H9 (cell line): Measurements from ENCODE around the gene TNPO3. TPM values are rescaled to one million over a fixed set of nuclear protein-coding genes. Genes with fewer than 3 reads are reported as not detected.
"Not testable (repeated sequence)": the region's sequence is repeated elsewhere in the genome, so short reads cannot be mapped to it uniquely, and the experiment has no call there.

Experiments used
- DNase-seq: peaks from one replicate; pipeline ENCODE4 v3.0.0-alpha.2; 2017
- H2AFZ ChIP-seq: one replicate; pipeline ENCODE4 v1.6.1; 2013; ENCODE audit warnings: mild to moderate bottlenecking, low read length, control low read depth, moderate library complexity
- H2AK5ac ChIP-seq: 2 replicates; pipeline ENCODE4 v1.6.1; 2013; ENCODE audit warnings: low read length, control low read depth, mixed read lengths; ENCODE audit not compliant: insufficient read length
- H2BK120ac ChIP-seq: one replicate; pipeline ENCODE4 v1.6.1; 2013; ENCODE audit warnings: low read depth, mild to moderate bottlenecking, low read length, control low read depth, inconsistent platforms; ENCODE audit not compliant: poor library complexity, severe bottlenecking
- H2BK12ac ChIP-seq: 2 replicates; pipeline ENCODE4 v1.6.1; 2013; ENCODE audit warnings: low read length, control low read depth, mixed read lengths, low read depth; ENCODE audit not compliant: insufficient read length
- H2BK15ac ChIP-seq: 2 replicates; pipeline ENCODE4 v1.6.1; 2013; ENCODE audit warnings: low read depth, low read length, control low read depth
- H2BK20ac ChIP-seq: one replicate; pipeline ENCODE4 v1.6.1; 2013; ENCODE audit warnings: low read depth, mild to moderate bottlenecking, low read length, control low read depth, inconsistent platforms; ENCODE audit not compliant: poor library complexity, severe bottlenecking
- H2BK5ac ChIP-seq: 2 replicates; pipeline ENCODE4 v1.6.1; 2013; ENCODE audit warnings: low read length, control low read depth, mixed read lengths; ENCODE audit not compliant: insufficient read length
- H3K14ac ChIP-seq: 2 replicates; pipeline ENCODE4 v1.6.1; 2013; ENCODE audit warnings: low read length, control low read depth; ENCODE audit not compliant: insufficient read depth
- H3K18ac ChIP-seq: 2 replicates; pipeline ENCODE4 v1.6.1; 2013; ENCODE audit warnings: low read depth, mild to moderate bottlenecking, mixed read lengths, low read length, control low read depth; ENCODE audit not compliant: insufficient read length
- H3K23ac ChIP-seq: 2 replicates; pipeline ENCODE4 v1.6.1; 2013; ENCODE audit warnings: low read length, control low read depth, mixed read lengths, low read depth; ENCODE audit not compliant: insufficient read length
- H3K23me2 ChIP-seq: 2 replicates; pipeline ENCODE4 v1.6.1; 2013; ENCODE audit warnings: low read depth, mild to moderate bottlenecking, mixed read lengths, low read length, control low read depth; ENCODE audit not compliant: insufficient read length, poor library complexity, severe bottlenecking
- H3K27ac ChIP-seq: 2 replicates; pipeline ENCODE4 v1.5.1; 2013; ENCODE audit warnings: low read length, control low read depth, mixed read lengths, low read depth; ENCODE audit not compliant: insufficient read length
- H3K27me3 ChIP-seq: 2 replicates; pipeline ENCODE4 v1.6.1; 2013; ENCODE audit warnings: low read length, control low read depth, inconsistent platforms; ENCODE audit not compliant: insufficient read depth
- H3K4ac ChIP-seq: 2 replicates; pipeline ENCODE4 v1.6.1; 2013; ENCODE audit warnings: low read depth, mild to moderate bottlenecking, control low read depth, inconsistent platforms, low read length, moderate library complexity
- H3K4me1 ChIP-seq: 2 replicates; pipeline ENCODE4 v1.6.1; 2013; ENCODE audit warnings: low read length, control low read depth, inconsistent platforms; ENCODE audit not compliant: insufficient read depth
- H3K4me2 ChIP-seq: 2 replicates; pipeline ENCODE4 v1.6.1; 2013; ENCODE audit warnings: low read length, control low read depth, mixed read lengths; ENCODE audit not compliant: insufficient read length, insufficient read depth
- H3K56ac ChIP-seq: 2 replicates; pipeline ENCODE4 v1.6.1; 2013; ENCODE audit warnings: low read depth, mild to moderate bottlenecking, mixed read lengths, low read length, control low read depth; ENCODE audit not compliant: insufficient read length
- H3K79me1 ChIP-seq: 2 replicates; pipeline ENCODE4 v1.6.1; 2013; ENCODE audit warnings: low read depth, mild to moderate bottlenecking, moderate library complexity, low read length, control low read depth, inconsistent platforms; ENCODE audit not compliant: insufficient read depth, poor library complexity, severe bottlenecking
- H3K79me2 ChIP-seq: 2 replicates; pipeline ENCODE4 v1.6.1; 2013; ENCODE audit warnings: low read length, control low read depth, inconsistent platforms; ENCODE audit not compliant: insufficient read depth
- H3K9ac ChIP-seq: 2 replicates; pipeline ENCODE4 v1.6.1; 2013; ENCODE audit warnings: low read length, control low read depth, mixed read lengths; ENCODE audit not compliant: insufficient read length; ENCODE audit errors: extremely low read depth
- H3K9me3 ChIP-seq: one replicate; pipeline ENCODE4 v1.6.1; 2013; ENCODE audit warnings: low read depth, low read length, inconsistent platforms; ENCODE audit not compliant: control insufficient read depth
- H3T11ph ChIP-seq: one replicate; pipeline ENCODE4 v1.6.1; 2013; ENCODE audit warnings: mild to moderate bottlenecking, low read length, control low read depth, inconsistent platforms
- H4K20me1 ChIP-seq: one replicate; pipeline ENCODE4 v1.6.1; 2013; ENCODE audit not compliant: control insufficient read depth, insufficient read length, insufficient read depth
- H4K5ac ChIP-seq: 2 replicates; pipeline ENCODE4 v1.6.1; 2013; ENCODE audit warnings: low read depth, mild to moderate bottlenecking, mixed read lengths, low read length, control low read depth; ENCODE audit not compliant: insufficient read length
- H4K8ac ChIP-seq: replicated peaks from 2 replicates; pipeline ENCODE4 v1.6.1; 2013; ENCODE audit warnings: low read length, control low read depth, mixed read lengths, low read depth; ENCODE audit not compliant: insufficient read length
- H4K91ac ChIP-seq: 2 replicates; pipeline ENCODE4 v1.6.1; 2013; ENCODE audit warnings: low read depth, mild to moderate bottlenecking, moderate library complexity, mixed read lengths, low read length, control low read depth; ENCODE audit not compliant: insufficient read length
- H3K27ac Mint-ChIP-seq, 3 experiments: 2 replicates in 2 of 3; 3 replicates in 1 of 3; pipeline ENCODE4 v1.8.0; 2020 to 2021; ENCODE audit warnings: mixed read lengths in 3 of 3, mild to moderate bottlenecking in 1 of 3, moderate library complexity in 1 of 3
- H3K27me3 Mint-ChIP-seq: 2 replicates; pipeline ENCODE4 v1.8.0; 2021; ENCODE audit warnings: low read depth, mild to moderate bottlenecking, moderate library complexity, mixed read lengths
- H3K36me3 Mint-ChIP-seq, 3 experiments: 2 replicates in 2 of 3; 3 replicates in 1 of 3; pipeline ENCODE4 v1.8.0; 2020 to 2021; ENCODE audit warnings: low read depth in 3 of 3, mixed read lengths in 3 of 3; ENCODE audit not compliant: insufficient read depth in 1 of 3
- H3K4me1 Mint-ChIP-seq, 2 experiments: 2 replicates each; pipeline ENCODE4 v1.8.0; 2020; ENCODE audit warnings: mixed read lengths in 2 of 2
- H3K4me3 Mint-ChIP-seq, 2 experiments: 2 replicates in 1 of 2; 3 replicates in 1 of 2; pipeline ENCODE4 v1.8.0; 2020 to 2021; ENCODE audit warnings: mild to moderate bottlenecking in 2 of 2, mixed read lengths in 2 of 2, moderate library complexity in 1 of 2
- H3K9me3 Mint-ChIP-seq, 2 experiments: 2 replicates in 1 of 2; 3 replicates in 1 of 2; pipeline ENCODE4 v1.8.0; 2020; ENCODE audit warnings: mild to moderate bottlenecking in 2 of 2, mixed read lengths in 2 of 2, moderate library complexity in 1 of 2
- WGBS: extraction: QIAGEN DNeasy Blood & Tissue Kit; methylation state at CpG from one replicate; pipeline ENCODE4 v1.1.7; 2013; ENCODE audit warnings: missing lambda C conversion rate, low lambda C conversion rate, mixed read lengths; ENCODE audit not compliant: insufficient read length; ENCODE audit errors: extremely low coverage; 5-methylcytosine and 5-hydroxymethylcytosine counted together
- total RNA-seq: library from RNA; stranded (reverse); gene quantifications from 2 replicates; pipeline ENCODE4 v1.2.1, GENCODE V29; 2021
- TF ChIP-seq, protein P1 (sequence below): fragments of 200-600 bp; sonication (generic); conservative IDR thresholded peaks from 3 replicates; pipeline ENCODE4 v1.8.0; 2021; ENCODE audit warnings: antibody characterized with exemption, mild to moderate bottlenecking

TNPO3 gene
- total RNA-seq, 1 experiment from 2014 or later = 90.1 TPM

DNA sequence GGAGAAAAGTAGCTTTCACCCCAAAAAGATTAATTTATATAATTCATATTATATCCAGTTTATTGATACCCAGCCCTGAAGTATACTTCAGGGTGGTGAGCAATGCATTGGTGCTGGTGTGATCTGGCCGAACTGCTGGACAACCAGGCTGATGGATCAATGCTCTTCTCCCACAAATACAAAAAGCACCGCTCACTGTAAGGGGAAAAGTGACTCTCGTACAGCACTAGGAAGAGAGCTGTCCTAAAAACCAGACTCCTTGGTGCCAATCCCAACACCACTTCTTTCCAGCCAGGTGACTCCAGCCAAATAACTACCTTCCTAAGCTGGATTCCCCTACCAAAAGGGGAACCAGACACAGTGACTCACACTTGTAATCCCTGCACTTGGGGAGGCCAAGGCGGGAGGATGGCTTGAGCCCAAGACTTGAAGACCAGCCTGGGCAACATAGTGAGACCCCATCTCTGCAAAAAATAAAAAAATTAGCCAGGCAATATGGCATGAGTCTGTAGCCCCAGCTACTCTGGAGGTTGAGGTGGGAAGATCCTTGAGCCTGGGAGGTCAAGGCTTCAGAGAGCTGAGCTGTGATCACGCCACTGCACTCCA, 13.1 kb upstream of the TNPO3 start:
- DNase-seq = no peak
- H3K4me2 ChIP-seq = no peak overlapping the region
- Mint-ChIP-seq H3K4me3 (no peak overlapping the region), H3K36me3 (no peaks in the 10 kb centered on the region; a peak in 1 of 7 replicates), H3K27ac (peak overlapping the region in 1 of 3 experiments; percentile 40; a peak in 1 of 7 replicates), H3K4me1 (peaks cover 18% of the 10 kb centered on the region in 2 experiments), H3K9me3 (peaks cover 2 to 3% of the 10 kb centered on the region in 2 experiments; a peak in 3 of 5 replicates), H3K27me3 (no peaks in the 10 kb centered on the region; the same call in 1 of the 2 replicates)
- TF ChIP-seq, protein P1, sequence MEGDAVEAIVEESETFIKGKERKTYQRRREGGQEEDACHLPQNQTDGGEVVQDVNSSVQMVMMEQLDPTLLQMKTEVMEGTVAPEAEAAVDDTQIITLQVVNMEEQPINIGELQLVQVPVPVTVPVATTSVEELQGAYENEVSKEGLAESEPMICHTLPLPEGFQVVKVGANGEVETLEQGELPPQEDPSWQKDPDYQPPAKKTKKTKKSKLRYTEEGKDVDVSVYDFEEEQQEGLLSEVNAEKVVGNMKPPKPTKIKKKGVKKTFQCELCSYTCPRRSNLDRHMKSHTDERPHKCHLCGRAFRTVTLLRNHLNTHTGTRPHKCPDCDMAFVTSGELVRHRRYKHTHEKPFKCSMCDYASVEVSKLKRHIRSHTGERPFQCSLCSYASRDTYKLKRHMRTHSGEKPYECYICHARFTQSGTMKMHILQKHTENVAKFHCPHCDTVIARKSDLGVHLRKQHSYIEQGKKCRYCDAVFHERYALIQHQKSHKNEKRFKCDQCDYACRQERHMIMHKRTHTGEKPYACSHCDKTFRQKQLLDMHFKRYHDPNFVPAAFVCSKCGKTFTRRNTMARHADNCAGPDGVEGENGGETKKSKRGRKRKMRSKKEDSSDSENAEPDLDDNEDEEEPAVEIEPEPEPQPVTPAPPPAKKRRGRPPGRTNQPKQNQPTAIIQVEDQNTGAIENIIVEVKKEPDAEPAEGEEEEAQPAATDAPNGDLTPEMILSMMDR = no peak
- no peak overlapping the region for H2AK5ac ChIP-seq
- no peak overlapping the region for H3K14ac ChIP-seq
- H3K27me3 ChIP-seq = no peaks in the 10 kb centered on the region
- no peak overlapping the region for H3K18ac ChIP-seq
- no peak overlapping the region for H4K8ac ChIP-seq
- H3K27ac ChIP-seq = no peak overlapping the region
- H3K79me1 ChIP-seq = no peaks in the 10 kb centered on the region
- no peak overlapping the region for H2BK5ac ChIP-seq
- peaks cover 6% of the 10 kb centered on the region; the same call in 1 of the 2 replicates for H3K4me1 ChIP-seq
- no peaks in the 10 kb centered on the region for H3K79me2 ChIP-seq
- H3K23me2 ChIP-seq = no peaks in the 10 kb centered on the region
- H2AFZ ChIP-seq = no peak overlapping the region
- H2BK120ac ChIP-seq = no peak overlapping the region
- no CpG with 5 or more reads among the region's 5 CpGs for WGBS
- no peaks in the 10 kb centered on the region for H4K20me1 ChIP-seq
- H4K91ac ChIP-seq = no peak overlapping the region
- H3K23ac ChIP-seq = no peak overlapping the region
- H4K5ac ChIP-seq = no peak overlapping the region
- H2BK20ac ChIP-seq = no peak overlapping the region
- H2BK12ac ChIP-seq = no peak overlapping the region
- H3K56ac ChIP-seq = no peak overlapping the region
- no peak overlapping the region for H3K4ac ChIP-seq
- H2BK15ac ChIP-seq = no peak overlapping the region
- H3K9ac ChIP-seq = no peak overlapping the region
- no peaks in the 10 kb centered on the region for H3K9me3 ChIP-seq
- H3T11ph ChIP-seq = no peak overlapping the region

DNA sequence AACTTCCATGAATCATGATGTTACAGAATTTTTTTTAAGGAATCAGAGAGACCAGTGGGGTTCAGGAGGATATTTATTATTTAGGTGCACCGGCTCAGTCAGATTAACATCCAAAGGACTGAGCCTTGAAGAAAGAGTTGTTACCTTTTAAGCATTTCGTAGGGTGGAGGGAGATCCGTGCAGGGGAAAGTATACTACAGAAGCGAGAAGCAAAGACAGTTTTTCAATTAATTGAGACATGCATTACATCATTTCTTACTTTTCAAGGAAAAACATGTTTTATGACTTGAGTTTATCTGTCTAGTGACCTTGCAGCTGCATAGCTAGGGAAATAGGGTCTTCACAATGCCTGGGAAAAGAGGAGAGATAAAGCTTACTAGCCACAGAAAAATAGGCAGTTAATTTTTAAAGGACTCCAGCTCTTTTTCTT, 12.2 kb upstream of the TNPO3 start:
- not testable (repeated sequence) for H3K23ac ChIP-seq, H2BK20ac ChIP-seq, H3K4ac ChIP-seq, H3K14ac ChIP-seq, H3K23me2 ChIP-seq, H2BK5ac ChIP-seq, DNase-seq, H4K5ac ChIP-seq, H3T11ph ChIP-seq, H3K18ac ChIP-seq, H3K79me1 ChIP-seq, H3K27ac ChIP-seq, H3K9me3 ChIP-seq, H3K56ac ChIP-seq, H3K27me3 Mint-ChIP-seq, H4K20me1 ChIP-seq, H4K8ac ChIP-seq, H2BK15ac ChIP-seq, H2BK12ac ChIP-seq, H2AK5ac ChIP-seq, H3K36me3 Mint-ChIP-seq, H4K91ac ChIP-seq, H2BK120ac ChIP-seq, H3K9ac ChIP-seq, H3K4me1 ChIP-seq, H3K27me3 ChIP-seq, H3K79me2 ChIP-seq
- H3K27ac Mint-ChIP-seq = peak overlapping the region; percentile 20 to 96 (median 92); a peak in 5 of 7 replicates
- Histone ChIP-seq H3K4me2 (peak overlapping the region; percentile 1), H2AFZ (peak overlapping the region; percentile 98)
- H3K9me3 Mint-ChIP-seq = peaks cover 9 to 11% of the 10 kb centered on the region in 2 experiments
- H3K4me3 Mint-ChIP-seq = 0 out of 5 replicates have a peak overlapping the region, but pooled peaks of 1 of the 2 experiments have one; percentile 2
- no CpG with 5 or more reads among the region's 4 CpGs for WGBS
- peaks cover 18% of the 10 kb centered on the region in 2 experiments for H3K4me1 Mint-ChIP-seq
